Adrenal gland (tissue), 5 donors: ENCODE results near the gene ARHGAP21.

Experiments
- CTCF ChIP-seq, 6 experiments: fragments of 450-650 bp in 4 of 6; fragments of 200-600 bp in 2 of 6; sonication (generic) in 1 of 6; IDR thresholded peaks; 1 replicate in 5 of 6; 2 replicates in 1 of 6; pipeline versions ENCODE4 v1.5.1 to v1.8.0; 2016 to 2021; ENCODE audit warnings: antibody characterized with exemption in 6 of 6, mild to moderate bottlenecking in 2 of 6, moderate library complexity in 1 of 6
- POLR2A ChIP-seq, 2 donors: fragments of 450-650 bp; IDR thresholded peaks; one replicate each; pipeline ENCODE4 v1.6.1; 2017; ENCODE audit warnings: antibody characterized with exemption in 2 of 2, mild to moderate bottlenecking in 2 of 2, moderate library complexity in 1 of 2
- donor health status: DM: no; HTN: no; CAD: no.

GRCh38 chr10:24605141-24605540, 118.5 kb downstream of the ARHGAP21 start:
- TF ChIP-seq CTCF (IDR thresholded peaks at IDR 0.05) = no peak
- TF ChIP-seq POLR2A (IDR thresholded peaks at IDR 0.05) = no peak
